Pons (tissue), 1 donor: ENCODE measurements around the gene RNF225.
A peak's percentile ranks its signal among the peaks of the same experiment; 100 is the strongest.
"Not testable (repeated sequence)": the region's sequence is repeated elsewhere in the genome, so short reads cannot be mapped to it uniquely, and the experiment has no call there.

Experiments used
- DNase-seq: peaks from one replicate; pipeline ENCODE4 v3.0.0-alpha.2; 2016; ENCODE audit warnings: low spot score

RNF225 gene

DNA sequence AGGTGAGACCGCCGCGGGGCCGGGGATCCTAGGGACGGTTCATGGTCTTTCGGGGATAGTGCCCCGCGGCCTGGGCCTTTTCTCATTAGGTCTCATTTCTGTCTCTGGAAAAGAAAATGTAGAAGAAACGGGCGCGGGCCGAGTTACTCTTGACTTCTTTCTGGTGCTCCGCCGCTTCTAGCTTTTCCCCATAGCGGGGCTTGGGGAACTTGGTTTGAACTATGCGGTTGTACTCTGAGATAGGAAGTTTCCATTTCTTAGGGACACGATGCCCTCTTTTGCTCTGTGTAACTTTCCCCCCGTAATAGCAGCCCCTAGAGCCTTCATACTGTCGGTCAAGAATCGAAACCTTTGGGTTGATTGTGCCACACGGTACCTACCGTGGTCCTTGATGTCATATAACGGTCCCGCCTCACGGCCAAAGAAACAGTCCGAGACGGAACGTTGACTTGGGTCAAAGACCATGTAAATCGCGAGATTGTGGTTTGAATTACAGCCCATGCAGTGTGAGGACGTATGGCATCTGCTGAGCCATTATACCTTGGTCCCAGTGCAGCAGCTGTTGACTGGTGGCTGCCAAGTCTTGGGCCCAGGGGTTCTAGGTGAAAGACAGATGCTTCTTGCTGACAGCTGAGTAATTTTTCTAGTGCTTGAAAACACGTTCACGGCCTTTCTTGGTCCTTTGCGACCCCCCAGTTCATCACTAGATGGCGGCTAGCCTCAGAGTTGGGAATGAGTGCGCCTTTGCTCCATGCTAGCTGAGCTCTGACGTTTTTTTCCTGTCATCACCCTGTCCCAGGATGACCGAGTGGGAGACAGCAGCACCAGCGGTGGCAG is 7.9 kb upstream of the RNF225 start:
- no peak for DNase-seq

DNA sequence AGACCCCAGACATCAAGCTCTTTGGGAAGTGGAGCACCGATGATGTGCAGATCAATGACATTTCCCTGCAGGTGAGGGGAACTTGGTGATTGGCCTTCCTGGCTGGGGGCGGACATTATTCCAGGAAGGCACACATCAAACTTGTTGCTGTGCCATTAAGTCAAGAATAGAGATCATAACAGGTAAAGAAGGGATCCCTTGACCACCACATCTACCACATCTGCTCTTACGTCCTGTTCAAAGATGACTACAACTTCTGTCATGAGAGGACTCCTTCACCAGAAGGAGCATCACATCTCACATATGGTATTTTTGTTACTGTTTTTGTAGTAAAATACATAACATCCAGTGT is 7.3 kb upstream of the RNF225 start:
- DNase-seq: no peak

DNA sequence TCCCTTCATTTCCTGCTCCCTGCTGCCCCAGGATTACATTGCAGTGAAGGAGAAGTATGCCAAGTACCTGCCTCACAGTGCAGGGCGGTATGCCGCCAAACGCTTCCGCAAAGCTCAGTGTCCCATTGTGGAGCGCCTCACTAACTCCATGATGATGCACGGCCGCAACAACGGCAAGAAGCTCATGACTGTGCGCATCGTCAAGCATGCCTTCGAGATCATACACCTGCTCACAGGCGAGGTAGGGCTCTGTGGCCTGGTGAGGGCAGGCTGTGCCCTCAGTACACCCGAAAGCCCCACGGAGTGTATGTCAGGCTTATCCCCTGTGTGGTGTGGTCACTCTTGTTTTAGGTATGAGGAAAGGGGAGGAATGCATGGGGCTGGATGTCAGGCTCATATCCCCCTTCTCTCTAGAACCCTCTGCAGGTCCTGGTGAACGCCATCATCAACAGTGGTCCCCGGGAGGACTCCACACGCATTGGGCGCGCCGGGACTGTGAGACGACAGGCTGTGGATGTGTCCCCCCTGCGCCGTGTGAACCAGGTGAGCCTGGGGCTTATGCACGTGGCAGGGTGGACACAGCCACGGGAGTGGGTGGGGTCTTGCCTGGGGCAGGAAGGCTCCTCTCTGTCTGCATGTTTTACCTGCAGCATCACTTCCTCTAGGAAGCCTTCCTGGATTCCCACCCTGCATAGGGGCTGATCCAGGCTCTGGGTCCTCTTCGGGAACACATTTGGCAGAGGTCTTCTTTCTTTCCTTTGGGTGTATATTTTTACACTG is 2.3 kb upstream of the RNF225 start:
- no peak for DNase-seq

DNA sequence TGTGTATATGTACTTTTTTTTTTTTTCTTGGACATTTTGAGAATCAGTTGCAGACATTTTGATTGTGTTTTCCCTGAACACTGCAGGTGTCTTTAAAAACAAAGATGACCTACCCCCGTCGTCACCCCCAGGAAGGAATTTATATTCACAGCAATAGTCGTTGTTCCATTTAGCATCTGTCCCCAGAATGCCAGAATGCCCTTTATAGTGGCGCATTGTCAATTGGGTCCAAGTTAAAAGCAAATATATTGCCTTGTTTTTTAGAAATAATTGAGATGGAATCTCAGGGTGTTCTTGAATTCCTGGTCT is 1.8 kb upstream of the RNF225 start:
- no peak for DNase-seq

DNA sequence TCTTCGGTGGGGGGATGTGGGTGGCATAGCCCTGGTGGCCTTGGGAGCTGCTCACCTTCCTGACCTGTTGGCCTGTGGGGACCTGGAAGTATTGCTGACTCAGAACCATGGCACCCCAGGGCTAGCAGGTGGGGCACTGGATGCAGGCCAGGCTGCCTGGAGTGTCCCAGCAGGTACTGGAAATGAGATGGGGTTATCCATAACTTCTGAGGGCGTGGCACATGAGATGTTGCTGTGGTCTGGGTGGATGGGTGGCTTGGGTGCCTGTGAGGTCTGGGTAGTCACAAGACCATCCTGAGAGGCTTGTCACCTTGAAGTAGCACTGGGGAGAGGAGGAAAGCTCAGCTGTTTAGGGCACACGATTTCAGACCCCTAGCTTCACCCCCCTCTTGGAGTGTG is 636 bp upstream of the RNF225 start:
- no peak for DNase-seq

DNA sequence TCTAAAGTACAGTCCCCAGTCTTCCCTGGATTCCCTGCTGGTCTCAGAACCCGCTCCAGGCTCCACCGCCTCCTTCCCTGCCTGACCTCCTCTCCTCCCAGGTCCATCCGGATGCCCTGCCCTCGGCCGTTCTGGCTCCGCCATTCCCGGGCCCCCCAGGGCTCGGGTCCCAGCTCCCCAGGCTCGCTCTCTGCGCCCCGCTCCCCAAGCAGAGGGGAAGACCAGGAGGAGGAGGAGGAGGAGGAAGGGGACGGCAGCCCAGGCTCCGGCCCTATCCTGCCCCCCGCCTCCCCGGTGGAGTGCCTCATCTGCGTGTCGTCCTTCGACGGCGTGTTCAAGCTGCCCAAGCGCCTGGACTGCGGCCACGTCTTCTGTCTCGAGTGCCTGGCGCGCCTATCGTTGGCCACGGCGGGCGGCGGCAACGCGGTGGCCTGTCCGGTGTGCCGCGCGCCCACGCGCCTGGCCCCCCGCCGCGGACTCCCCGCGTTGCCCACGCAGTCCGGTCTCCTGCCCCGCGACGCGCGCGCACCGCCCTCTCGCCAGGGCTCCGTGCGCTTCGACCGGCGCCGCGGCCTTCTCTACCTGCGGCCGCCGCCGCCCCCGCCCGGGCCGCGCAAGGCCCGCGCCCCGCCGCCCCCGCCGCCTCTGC is 647 bp downstream of the RNF225 start:
- no peak for DNase-seq

DNA sequence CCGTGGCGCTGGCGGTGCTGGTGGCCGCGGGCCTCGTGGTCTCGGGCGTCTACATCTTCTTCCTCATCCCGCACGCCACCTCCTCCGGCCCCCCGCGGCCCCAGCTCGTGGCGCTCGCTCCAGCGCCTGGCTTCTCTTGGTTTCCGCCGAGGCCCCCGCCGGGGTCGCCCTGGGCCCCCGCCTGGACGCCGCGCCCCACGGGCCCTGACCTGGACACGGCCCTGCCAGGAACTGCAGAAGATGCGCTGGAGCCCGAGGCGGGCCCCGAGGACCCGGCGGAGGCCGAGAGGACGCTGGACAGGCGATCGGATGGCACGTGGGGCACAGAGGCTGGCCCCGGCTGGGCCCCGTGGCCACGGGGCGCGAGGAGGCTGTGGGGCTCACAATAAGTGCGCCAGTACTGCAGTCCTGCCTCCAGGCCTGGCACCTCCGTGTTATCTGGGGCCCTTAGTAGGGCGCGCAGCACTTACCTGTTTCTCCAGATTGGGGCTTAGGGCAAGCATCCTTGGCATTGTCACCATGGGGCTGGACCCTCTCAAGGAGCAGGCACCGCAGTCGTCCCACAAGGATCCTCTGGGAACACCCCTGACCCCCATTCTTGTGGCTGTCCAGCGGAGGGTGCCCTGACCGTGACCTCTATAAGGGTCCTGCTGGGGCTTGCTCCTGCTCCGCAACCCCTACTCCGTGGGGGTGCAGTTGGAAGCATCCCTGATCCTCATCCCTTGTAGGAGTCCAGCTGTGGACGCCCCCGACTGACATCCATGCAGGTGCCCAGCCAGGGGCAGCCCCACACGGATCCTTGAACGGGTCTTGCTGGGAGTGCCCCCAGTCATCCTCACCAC is 1.5 kb downstream of the RNF225 start:
- DNase-seq: no peak

DNA sequence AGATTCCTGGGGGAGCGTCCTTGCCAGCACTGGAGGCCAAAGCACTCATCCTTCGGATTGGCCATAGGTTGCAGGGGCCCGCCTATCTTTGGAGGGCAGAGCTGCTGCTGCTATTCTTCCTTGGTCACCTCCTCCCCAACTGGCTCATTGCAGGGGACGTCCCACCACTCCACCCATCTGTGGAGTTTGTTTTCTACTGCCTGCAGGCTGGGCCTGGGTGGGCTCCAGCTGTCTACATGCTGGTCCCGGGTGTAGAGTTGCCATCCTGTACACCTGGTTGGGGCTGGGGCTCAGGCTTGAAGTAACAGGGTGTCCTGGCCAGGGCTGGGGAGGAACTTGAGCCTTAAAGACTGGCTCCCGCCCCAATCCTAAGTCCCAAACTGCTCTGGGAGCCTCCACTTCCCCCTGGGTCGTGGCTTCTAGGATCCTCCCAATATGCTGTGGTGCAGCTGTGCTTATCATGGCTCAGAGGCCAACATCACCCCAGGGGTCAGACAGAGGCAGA is 2.1 kb downstream of the RNF225 start:
- no peak for DNase-seq

DNA sequence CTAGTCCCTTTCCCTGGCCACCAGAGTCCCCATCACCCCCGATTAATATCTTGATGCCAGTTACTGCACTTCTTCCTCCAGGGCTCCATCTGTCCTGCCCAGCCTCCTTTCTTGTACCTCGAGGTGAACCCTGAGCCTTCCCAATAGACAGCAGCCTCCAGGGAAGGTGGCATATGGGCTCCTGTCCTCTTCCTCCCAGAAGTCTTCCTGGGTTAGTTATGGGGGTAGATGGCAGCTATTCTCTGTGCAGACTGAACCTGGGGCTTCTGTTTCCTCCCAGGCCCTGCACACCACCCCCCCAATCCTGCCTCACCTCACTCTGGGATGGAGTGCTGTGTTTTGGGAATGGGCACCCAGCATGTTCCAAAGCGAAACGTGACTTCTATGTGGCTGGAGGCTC is 2.6 kb downstream of the RNF225 start:
- DNase-seq: no peak

DNA sequence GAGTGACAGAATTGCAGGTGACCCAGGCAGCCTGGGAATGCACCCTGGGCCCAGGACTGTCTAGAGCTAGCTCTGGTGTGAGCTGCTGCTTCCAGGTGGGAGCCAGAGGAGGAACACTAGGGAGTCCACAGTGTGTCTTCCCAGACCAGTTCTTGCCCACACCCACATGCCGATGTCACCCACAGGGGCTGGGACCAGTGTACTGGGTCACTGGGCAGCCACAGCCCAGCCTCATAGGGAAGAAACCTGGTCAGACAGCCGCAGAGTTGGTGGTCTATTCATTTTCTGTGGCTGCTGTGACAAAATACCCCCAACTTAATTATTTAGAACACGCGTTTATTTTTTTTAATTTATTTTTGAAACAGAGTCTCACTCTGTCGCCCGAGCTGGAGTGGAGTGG is 3.1 kb downstream of the RNF225 start:
- DNase-seq: no peak

DNA sequence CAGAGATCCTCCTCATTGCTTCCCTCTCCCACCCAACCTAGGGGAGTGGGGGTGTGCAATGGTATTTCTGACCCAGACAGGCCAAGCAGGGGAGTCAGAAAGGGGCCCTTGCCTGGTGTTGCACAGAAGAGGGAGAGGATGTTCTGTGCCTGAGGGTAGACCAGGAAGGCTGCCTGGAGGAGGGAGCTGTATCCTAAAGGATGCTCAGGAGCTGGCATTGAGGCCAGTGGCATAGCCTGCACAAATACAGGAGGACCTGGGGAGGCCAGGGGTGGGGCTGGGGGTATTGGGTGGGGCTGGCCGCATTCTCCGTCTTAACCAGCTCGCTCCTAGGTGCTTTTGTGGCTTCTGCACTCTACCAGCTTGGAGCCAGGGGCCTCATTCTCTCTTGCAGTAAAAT is 4.4 kb downstream of the RNF225 start:
- DNase-seq: no peak

DNA sequence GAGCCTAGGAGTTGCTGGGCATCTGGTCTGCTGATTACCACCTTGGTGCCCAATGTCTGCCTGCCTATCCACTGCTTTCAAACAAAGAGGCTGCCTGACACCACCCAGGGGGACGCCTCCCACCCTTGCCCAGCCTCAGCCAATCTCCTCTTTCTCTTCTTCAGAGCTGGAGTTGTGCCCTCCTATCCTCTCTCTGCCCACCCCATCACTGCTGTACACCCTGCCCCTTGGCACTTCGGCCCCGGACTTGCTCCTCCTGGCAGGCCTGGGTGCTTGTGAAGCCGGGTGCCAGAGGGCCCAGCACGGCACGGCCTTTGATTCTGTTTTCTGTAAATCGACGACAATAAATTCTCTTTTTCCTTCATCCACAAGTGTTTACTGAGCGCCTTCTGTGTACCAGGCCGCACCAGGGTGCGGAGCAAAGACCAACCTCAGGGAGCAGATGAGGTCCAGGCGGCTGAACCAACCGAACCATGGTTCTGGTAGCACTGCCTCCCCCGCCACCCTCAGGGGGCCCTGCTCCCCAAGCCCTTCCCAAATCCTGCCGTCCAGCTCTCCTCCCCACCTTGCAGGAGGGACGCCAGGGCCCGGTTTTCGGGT is 5.0 kb downstream of the RNF225 start:
- DNase-seq: peak; percentile 75

DNA sequence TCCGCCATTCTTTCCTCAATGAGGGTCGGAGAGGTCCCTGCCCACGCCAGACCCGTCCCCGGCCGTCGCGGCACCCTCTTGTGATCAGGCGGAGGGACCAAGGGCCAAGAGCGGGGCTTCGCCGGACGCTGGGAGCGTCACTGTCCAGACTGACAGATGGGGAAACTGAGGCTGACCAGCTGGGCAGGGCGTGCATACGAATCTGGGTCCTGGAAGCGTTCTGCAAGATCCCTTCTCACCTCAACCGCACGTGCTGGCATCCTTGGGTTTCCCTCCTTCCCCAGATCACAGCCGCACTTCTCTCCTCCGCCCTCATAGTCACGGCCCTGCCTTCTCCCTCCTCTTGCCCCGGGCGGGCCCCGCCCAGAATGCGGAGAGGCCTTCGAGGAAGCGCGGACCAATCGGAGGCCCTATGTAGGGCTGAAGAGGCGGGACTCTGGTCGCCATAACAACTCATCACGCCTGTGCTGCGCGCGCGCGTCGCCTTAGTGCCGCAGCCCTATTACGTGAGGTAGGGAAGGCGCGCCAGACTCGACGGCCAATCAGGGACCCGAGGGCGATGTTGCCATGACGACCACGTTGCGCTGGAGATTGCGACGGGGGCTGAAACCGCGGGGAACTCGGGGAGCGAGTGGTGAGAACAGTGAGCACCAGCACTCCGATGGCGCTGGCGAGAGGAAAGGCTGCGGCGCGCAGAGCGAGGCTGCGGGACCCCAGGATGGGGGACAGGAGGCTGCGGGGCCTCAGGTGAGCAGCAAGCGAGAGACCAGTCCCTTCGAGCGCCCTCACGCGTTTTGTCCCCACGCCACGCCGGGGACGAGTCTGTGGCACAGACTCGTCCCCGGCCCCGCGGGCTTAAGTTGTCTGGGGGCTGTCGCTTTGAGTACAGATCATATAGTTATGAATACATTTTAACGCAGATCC is 5.7 kb downstream of the RNF225 start:
- DNase-seq: peak; percentile 99

DNA sequence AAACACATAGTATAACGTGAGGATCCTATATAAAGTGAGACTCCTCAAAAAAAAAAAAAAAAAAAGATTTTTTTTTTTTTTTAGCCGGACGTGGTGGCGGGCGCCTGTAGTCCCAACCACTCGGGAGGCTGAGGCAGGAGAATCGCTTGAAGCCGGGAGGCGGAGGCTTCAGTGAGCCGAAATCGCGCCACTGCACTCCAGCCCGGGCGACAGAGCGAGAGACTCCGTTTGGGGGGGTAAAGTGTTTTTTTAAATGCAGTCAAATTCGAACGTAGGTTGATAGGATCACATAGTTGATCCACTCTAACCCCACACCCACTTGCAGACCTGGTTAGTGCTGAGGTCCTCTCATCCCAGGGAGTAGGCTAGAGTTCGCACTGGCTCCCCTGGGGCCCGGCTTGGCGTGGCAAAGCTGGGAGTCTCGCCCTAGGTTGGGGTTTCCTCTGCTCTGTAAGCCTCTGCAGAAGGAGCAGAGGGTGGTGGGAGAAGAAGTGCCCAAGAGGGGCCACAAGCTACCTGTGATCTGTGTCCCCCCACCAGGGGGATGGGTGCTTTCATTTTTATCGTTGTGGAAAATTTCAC is 6.5 kb downstream of the RNF225 start:
- no peak for DNase-seq

DNA sequence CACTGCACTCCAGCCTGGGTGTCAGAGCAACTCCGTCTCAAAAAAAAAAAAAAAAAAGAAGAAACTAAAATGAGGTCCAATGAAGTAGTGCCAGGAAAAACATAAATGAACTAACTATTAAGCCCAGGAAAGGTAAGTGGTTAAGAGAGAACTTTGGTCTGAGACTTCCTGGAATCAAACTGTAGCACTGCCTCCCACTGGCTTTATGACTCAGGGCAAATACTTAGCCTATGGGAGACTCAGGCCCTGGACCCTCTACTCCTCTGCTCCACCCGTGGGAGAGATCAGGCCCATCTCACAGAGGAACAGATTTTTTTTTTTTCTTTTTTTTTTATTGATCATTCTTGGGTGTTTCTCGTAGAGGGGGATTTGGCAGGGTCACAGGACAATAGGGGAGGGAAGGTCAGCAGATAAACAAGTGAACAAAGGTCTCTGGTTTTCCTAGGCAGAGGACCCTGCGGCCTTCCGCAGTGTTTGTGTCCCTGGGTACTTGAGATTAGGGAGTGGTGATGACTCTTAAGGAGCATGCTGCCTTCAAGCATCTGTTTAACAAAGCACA is 8.5 kb downstream of the RNF225 start:
- DNase-seq: not testable (repeated sequence)

DNA sequence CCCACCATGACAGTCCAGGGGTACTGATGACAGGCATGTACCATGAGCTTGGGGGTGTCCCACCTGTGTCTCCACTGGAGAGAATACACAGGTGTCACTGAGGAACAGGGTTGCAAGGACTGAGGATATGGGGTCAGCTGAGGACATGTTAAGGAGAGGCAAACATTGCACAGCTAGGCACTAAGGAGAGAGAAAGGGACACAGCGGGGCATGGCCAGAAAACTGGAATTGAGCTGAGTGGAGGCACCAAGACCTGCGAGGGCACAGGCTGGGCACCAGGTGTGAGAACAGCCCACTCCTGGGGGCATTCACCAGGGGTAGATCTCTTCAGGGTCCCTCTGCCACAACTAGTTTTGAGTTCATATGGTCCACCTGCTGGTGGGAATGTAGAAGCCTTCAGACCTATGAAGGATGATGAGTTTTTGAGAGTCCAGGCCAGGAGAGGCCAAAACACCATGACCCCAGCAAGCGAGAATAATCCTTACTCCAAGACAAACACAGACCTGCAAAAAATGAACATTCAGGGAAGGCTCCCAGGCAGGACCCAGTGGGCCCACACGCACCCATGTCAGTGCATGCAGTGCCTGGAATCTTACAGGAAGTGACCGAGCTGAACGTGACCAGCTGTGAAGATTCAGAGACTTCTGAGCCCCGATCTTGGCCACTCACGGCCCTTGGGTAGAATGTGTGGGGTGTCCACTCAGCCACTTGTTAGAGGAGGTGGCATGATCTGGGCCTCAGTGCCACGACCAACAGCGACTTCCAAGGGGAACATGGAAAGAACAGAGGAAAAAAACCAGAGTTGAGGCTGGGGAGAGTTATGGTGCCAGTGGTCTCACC is 11.6 kb downstream of the RNF225 start:
- DNase-seq: no peak

DNA sequence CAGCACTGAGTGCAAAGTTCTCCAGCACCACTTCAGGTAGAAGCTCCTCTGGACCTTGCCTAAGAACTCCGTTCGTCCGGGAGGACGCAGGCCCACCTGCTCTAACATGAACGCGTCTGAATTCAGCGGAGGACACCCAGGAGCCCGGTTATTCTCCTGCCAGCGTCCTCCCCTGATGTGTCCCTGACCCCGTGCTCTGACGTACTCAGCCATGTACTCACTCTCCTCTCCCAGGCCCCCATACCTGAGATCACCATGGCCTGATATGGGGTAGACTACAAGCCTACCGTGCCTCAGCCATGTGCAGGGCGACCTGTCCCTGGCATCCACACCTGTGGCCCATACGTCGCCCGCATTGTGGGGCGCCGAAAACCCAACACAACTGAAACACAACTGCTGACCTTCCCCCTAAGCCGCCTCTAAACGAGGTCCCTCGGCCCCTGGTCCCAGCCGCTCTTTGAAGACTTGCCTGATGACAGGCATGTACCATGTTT is 12.2 kb downstream of the RNF225 start:
- DNase-seq: no peak

DNA sequence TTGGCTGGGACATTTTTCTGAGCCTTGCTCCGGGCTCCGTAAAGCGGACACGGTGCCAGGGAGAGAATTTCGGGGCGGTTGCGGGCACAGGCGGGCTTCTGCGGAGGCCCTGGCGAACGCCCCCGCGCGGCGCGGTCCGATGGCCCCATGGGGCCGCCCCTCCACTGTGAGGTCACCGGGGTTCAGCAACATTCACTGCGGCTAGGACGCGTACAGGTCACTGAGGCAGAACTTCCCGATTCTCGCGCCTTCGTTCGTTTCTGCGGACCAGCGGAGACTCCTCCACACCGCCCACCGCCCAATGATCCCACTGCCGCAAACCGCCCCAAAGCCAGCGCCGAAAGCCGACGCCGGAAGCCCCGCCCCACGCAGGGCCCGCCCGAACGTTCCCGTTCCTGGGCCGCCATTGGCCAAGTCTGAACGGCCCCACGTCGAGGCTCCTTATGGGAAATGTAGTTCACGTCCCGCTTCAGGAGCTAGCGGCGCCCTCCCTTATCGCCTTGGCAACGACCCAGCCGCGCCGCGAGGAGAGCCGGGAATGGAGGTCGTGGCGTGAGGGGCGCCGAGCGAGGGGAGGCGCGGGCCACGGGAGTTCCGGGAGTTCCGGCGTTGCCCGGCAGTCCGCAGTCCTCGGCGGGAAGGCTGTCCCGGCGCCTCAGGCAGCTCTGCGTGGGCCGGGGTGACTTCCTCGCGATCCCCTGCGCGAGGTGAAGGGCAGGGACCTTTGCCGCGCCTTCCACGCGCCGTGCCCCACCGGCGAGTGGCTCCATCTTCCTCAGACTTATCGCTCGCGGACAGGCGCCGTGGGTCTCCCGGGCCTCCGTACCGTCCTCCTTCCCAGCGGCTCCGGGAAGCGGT is 12.9 kb downstream of the RNF225 start, which contains the start of gene ZNF584:
Gene ZNF584 (plus strand): TSS at position 498 of the 858 bp plus-strand sequence. CDS start 499 bp downstream, outside the sequence.
- DNase-seq: peak; percentile 97
